Measurements from ENCODE around the gene C5orf15. TPM values are rescaled to one million over a fixed set of nuclear protein-coding genes. Genes with fewer than 3 reads are reported as not detected.

The C5orf15 gene
- total RNA-seq, 1 experiment from 2014 or later: 63.2 TPM

DNA sequence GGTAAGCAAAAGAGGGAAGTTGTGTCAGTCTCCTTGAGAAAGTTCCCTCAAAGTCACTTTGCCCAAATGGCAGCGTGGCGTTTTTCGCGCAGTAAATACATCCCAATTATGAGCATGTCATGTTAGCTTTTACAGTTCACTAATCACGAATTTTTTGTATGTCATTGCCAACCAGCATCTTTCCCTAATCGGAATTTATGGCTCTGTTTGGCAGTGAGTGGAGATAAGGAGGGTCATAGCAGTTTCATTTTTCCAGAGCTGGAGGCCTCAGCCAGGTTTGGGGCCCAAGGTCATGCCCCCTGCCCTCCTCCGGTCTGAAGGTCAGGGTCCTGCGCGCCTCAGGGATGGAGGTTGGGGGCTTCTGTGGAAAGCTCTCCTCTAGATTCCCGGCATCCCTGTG lies 50.1 kb downstream of the C5orf15 start:
- TF ChIP-seq, protein P1, sequence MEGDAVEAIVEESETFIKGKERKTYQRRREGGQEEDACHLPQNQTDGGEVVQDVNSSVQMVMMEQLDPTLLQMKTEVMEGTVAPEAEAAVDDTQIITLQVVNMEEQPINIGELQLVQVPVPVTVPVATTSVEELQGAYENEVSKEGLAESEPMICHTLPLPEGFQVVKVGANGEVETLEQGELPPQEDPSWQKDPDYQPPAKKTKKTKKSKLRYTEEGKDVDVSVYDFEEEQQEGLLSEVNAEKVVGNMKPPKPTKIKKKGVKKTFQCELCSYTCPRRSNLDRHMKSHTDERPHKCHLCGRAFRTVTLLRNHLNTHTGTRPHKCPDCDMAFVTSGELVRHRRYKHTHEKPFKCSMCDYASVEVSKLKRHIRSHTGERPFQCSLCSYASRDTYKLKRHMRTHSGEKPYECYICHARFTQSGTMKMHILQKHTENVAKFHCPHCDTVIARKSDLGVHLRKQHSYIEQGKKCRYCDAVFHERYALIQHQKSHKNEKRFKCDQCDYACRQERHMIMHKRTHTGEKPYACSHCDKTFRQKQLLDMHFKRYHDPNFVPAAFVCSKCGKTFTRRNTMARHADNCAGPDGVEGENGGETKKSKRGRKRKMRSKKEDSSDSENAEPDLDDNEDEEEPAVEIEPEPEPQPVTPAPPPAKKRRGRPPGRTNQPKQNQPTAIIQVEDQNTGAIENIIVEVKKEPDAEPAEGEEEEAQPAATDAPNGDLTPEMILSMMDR (IDR thresholded peaks at IDR 0.05): no peak
- TF ChIP-seq POLR2AphosphoS5 (IDR thresholded peaks at IDR 0.05; ENCODE audit: low read depth, low read length) (no peak), SIN3A (IDR thresholded peaks at IDR 0.05; ENCODE audit: borderline replicate concordance, insufficient read depth, low read depth, low read length) (no peak), TCF7L2 (IDR thresholded peaks at IDR 0.05; ENCODE audit: low read depth, low read length) (no peak)
- TF ChIP-seq, protein P2, sequence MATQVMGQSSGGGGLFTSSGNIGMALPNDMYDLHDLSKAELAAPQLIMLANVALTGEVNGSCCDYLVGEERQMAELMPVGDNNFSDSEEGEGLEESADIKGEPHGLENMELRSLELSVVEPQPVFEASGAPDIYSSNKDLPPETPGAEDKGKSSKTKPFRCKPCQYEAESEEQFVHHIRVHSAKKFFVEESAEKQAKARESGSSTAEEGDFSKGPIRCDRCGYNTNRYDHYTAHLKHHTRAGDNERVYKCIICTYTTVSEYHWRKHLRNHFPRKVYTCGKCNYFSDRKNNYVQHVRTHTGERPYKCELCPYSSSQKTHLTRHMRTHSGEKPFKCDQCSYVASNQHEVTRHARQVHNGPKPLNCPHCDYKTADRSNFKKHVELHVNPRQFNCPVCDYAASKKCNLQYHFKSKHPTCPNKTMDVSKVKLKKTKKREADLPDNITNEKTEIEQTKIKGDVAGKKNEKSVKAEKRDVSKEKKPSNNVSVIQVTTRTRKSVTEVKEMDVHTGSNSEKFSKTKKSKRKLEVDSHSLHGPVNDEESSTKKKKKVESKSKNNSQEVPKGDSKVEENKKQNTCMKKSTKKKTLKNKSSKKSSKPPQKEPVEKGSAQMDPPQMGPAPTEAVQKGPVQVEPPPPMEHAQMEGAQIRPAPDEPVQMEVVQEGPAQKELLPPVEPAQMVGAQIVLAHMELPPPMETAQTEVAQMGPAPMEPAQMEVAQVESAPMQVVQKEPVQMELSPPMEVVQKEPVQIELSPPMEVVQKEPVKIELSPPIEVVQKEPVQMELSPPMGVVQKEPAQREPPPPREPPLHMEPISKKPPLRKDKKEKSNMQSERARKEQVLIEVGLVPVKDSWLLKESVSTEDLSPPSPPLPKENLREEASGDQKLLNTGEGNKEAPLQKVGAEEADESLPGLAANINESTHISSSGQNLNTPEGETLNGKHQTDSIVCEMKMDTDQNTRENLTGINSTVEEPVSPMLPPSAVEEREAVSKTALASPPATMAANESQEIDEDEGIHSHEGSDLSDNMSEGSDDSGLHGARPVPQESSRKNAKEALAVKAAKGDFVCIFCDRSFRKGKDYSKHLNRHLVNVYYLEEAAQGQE (IDR thresholded peaks at IDR 0.05; ENCODE audit: insufficient read depth in 1 of 2, low read depth in 2 of 2, low read length in 1 of 2): no peak
- BruUV-seq (replicated peaks): no TSS peak
- no peak overlapping the region for H3K27ac ChIP-seq (ENCODE audit: low read length)
- no peak for DNase-seq (ENCODE audit: low read depth, low spot score)
- H3K9me3 ChIP-seq (ENCODE audit: control insufficient read depth, insufficient read depth, low read depth, low read length): no peaks in the 10 kb centered on the region
- no peak for ATAC-seq
- H3K36me3 ChIP-seq (ENCODE audit: control insufficient read depth, insufficient read depth, low read length): no peaks in the 10 kb centered on the region
- H3K4me3 ChIP-seq (ENCODE audit: low read depth in 2 of 2, low read length in 2 of 2): no peak overlapping the region
- peaks cover 2% of the 10 kb centered on the region; the same call in 1 of the 2 replicates for H3K27me3 ChIP-seq (ENCODE audit: control insufficient read depth, insufficient read depth, low read length)
- ChIA-PET CTCF (no interaction called here), POLR2A (no interaction called here)
- intact Hi-C loops (cut with micrococcal nuclease; ENCODE audit: unreplicated experiment): no loop called here
- in situ Hi-C loops (cut with HindIII; ENCODE audit: low pct_unique_long_range_greater_than_20kb, low sequenced_read_pairs): no loop called here
- H3K4me1 ChIP-seq (ENCODE audit: control insufficient read depth, insufficient read depth, low read length): no peaks in the 10 kb centered on the region

- H3K9me3 ChIP-seq (ENCODE audit: control insufficient read depth, insufficient read depth, low read depth, low read length): no peaks in the 10 kb centered on the region
- POLR2A ChIA-PET: no interaction called here
- H3K4me3 ChIP-seq (ENCODE audit: low read depth in 2 of 2, low read length in 2 of 2): no peak overlapping the region
- H3K36me3 ChIP-seq (ENCODE audit: control insufficient read depth, insufficient read depth, low read length): no peaks in the 10 kb centered on the region
- in situ Hi-C loops (cut with HindIII; ENCODE audit: low pct_unique_long_range_greater_than_20kb, low sequenced_read_pairs): no loop called here
- peaks cover 2% of the 10 kb centered on the region; the same call in 1 of the 2 replicates for H3K27me3 ChIP-seq (ENCODE audit: control insufficient read depth, insufficient read depth, low read length)
- TF ChIP-seq SIN3A (IDR thresholded peaks at IDR 0.05; ENCODE audit: borderline replicate concordance, insufficient read depth, low read depth, low read length) (no peak), POLR2AphosphoS5 (IDR thresholded peaks at IDR 0.05; ENCODE audit: low read depth, low read length) (no peak), TCF7L2 (IDR thresholded peaks at IDR 0.05; ENCODE audit: low read depth, low read length) (no peak)
- TF ChIP-seq, protein P2 (IDR thresholded peaks at IDR 0.05; ENCODE audit: insufficient read depth in 1 of 2, low read depth in 2 of 2, low read length in 1 of 2): no peak
- TF ChIP-seq, protein P1 (IDR thresholded peaks at IDR 0.05): no peak
- H3K27ac ChIP-seq (ENCODE audit: low read length): no peak overlapping the region
- no TSS peak for BruUV-seq (replicated peaks)
- CTCF ChIA-PET: no interaction called here
- H3K4me1 ChIP-seq (ENCODE audit: control insufficient read depth, insufficient read depth, low read length): no peaks in the 10 kb centered on the region
- DNase-seq (ENCODE audit: low read depth, low spot score) (no peak), ATAC-seq (no peak)
- intact Hi-C loops (cut with micrococcal nuclease; ENCODE audit: unreplicated experiment): no loop called here
Observed at GRCh38 chr5:133917785-133918184, 50.6 kb downstream of the C5orf15 start.
